AG10803 (cell line): Measurements from ENCODE around the gene PA2G4.

Source experiments
- DNase-seq: peaks from one replicate; pipeline ENCODE4 v3.0.0; 2010; ENCODE audit warnings: low read depth
- H3K4me3 ChIP-seq: 2 replicates; pipeline ENCODE4 v1.5.1; 2011; ENCODE audit warnings: mild to moderate bottlenecking, low read length, control low read depth
- TF ChIP-seq, protein P1 (sequence below): conservative IDR thresholded peaks from 2 replicates; pipeline ENCODE4 v1.5.1; 2011; ENCODE audit warnings: mild to moderate bottlenecking, low read length, control low read depth, inconsistent platforms

Gene PA2G4

GRCh38 chr12:56137853-56138571, 33.7 kb downstream of the PA2G4 start:
- H3K4me3 ChIP-seq = no peak overlapping the region
- TF ChIP-seq, protein P1, sequence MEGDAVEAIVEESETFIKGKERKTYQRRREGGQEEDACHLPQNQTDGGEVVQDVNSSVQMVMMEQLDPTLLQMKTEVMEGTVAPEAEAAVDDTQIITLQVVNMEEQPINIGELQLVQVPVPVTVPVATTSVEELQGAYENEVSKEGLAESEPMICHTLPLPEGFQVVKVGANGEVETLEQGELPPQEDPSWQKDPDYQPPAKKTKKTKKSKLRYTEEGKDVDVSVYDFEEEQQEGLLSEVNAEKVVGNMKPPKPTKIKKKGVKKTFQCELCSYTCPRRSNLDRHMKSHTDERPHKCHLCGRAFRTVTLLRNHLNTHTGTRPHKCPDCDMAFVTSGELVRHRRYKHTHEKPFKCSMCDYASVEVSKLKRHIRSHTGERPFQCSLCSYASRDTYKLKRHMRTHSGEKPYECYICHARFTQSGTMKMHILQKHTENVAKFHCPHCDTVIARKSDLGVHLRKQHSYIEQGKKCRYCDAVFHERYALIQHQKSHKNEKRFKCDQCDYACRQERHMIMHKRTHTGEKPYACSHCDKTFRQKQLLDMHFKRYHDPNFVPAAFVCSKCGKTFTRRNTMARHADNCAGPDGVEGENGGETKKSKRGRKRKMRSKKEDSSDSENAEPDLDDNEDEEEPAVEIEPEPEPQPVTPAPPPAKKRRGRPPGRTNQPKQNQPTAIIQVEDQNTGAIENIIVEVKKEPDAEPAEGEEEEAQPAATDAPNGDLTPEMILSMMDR = no peak
- no peak for DNase-seq

DNA sequence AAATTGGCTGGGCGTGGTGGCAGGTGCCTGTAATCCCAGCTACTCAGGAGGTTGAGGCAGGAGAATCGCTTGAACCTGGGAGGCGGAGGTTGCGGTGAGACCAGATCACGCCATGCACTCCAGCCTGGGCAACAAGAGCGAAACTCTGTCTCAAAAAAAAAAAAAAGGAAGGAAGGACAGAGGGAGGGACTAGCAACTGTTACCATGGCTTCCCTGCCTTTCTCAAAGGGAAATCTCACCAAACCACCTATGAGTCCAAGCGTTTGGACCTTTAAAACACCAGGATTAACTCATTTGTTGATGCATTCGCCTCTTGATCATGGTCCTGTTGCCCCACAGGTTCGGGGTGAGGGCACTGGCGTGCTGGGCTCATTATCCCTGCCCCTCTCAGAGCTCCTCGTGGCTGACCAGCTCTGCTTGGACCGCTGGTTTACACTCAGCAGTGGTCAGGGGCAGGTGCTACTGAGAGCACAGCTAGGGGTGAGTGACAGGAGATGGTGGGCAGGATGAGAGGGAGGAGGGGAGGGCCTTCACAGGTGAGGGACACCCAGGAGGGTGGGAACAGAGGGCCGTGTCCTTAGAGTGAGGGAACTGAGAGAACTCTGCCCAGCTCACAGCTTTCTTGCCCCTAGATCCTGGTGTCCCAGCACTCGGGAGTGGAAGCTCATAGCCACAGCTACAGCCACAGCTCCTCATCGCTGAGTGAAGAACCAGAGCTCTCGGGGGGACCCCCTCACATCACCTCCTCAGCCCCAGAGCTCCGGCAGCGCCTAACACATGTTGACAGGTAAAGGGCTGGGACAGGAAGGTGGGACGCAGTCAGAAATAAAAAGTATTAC, 37.8 kb downstream of the PA2G4 start:
- DNase-seq = no peak
- no peak overlapping the region for H3K4me3 ChIP-seq
- TF ChIP-seq, protein P1 = no peak

DNA sequence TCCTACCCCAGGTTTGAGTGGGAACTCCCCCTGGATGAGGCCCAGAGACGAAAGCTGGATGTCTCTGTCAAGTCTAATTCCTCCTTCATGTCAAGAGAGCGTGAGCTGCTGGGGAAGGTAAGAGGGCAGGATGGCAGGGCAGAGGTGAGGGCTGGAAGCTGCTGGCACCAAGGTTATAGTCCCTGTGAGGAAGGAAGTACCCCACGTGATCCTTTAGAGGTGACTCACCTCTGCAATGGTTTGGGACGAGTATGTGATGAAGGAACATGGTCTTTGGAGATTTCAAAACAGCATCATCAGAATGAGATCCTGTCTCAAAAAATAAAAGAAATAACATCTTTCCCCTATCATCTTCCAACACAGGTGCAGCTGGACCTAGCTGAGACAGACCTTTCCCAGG, 38.9 kb downstream of the PA2G4 start:
- no peak overlapping the region for H3K4me3 ChIP-seq
- TF ChIP-seq, protein P1 = no peak
- DNase-seq = no peak

GRCh38 chr12:56143870-56144269, 39.5 kb downstream of the PA2G4 start:
- no peak for DNase-seq
- H3K4me3 ChIP-seq = no peak overlapping the region
- TF ChIP-seq, protein P1 = no peak

GRCh38 chr12:56145217-56145616, 40.9 kb downstream of the PA2G4 start:
- TF ChIP-seq, protein P1 = no peak
- DNase-seq = no peak
- H3K4me3 ChIP-seq = no peak overlapping the region

GRCh38 chr12:56146492-56147460, 42.4 kb downstream of the PA2G4 start:
- no peak for DNase-seq
- TF ChIP-seq, protein P1 = no peak

More at GRCh38 chr12:56146492-56147460, 42.4 kb downstream of the PA2G4 start:
- H3K4me3 ChIP-seq = no peak overlapping the region
